Keratinocyte (primary cell): ENCODE results near the gene TP73. TPM values are rescaled to one million over a fixed set of nuclear protein-coding genes. Genes with fewer than 3 reads are reported as not detected.
A peak's percentile ranks its signal among the peaks of the same experiment; 100 is the strongest.

Experiments
- DNase-seq: peaks from one replicate; pipeline ENCODE4 v3.0.0-alpha.2; 2011; ENCODE audit warnings: low read depth, missing footprints, low spot score
- FAIRE-seq: peaks from 2 replicates; lab custom pipeline; 2011; peaks lifted over from hg19 to GRCh38; lab: Jason Lieb, UNC
- H2AFZ ChIP-seq: 2 replicates; pipeline ENCODE4 v1.6.0; 2012; ENCODE audit warnings: low read length, control low read depth, inconsistent platforms; ENCODE audit not compliant: control insufficient read depth
- H3K27ac ChIP-seq: 2 replicates; pipeline ENCODE4 v1.5.1; 2011; ENCODE audit warnings: low read length; ENCODE audit not compliant: control insufficient read depth, insufficient read depth
- H3K27me3 ChIP-seq: 3 replicates; pipeline ENCODE4 v1.6.0; 2011; ENCODE audit warnings: low read length; ENCODE audit not compliant: control insufficient read depth, insufficient read depth; ENCODE audit errors: extremely low read depth
- H3K36me3 ChIP-seq, 2 experiments: 2 replicates in 1 of 2; 3 replicates in 1 of 2; pipeline ENCODE4 v1.5.1; 2011; ENCODE audit warnings: low read length in 2 of 2, mild to moderate bottlenecking in 1 of 2; ENCODE audit not compliant: control insufficient read depth in 2 of 2, insufficient read depth in 2 of 2; ENCODE audit errors: extremely low read depth in 1 of 2
- H3K4me1 ChIP-seq: 3 replicates; pipeline ENCODE4 v1.5.1; 2011; ENCODE audit warnings: low read length; ENCODE audit not compliant: control insufficient read depth, insufficient read depth; ENCODE audit errors: extremely low read depth
- H3K4me2 ChIP-seq: 3 replicates; pipeline ENCODE4 v1.6.0; 2011; ENCODE audit warnings: low read depth, low read length; ENCODE audit not compliant: control insufficient read depth, insufficient read depth; ENCODE audit errors: extremely low read depth
- H3K4me3 ChIP-seq, 3 experiments: fragments of 200-600 bp in 1 of 3; sonication (generic) in 1 of 3; 2 replicates in 2 of 3; 3 replicates in 1 of 3; pipeline ENCODE4 v1.5.1; 2011 to 2016; ENCODE audit warnings: low read length in 3 of 3, mild to moderate bottlenecking in 3 of 3, control low read depth in 2 of 3, inconsistent platforms in 1 of 3, low read depth in 1 of 3, mixed read lengths in 1 of 3, mixed run types in 1 of 3, moderate library complexity in 1 of 3; ENCODE audit not compliant: control insufficient read depth in 2 of 3, insufficient read depth in 2 of 3; ENCODE audit errors: extremely low read depth in 1 of 3
- H3K79me2 ChIP-seq: 2 replicates; pipeline ENCODE4 v1.6.0; 2012; ENCODE audit warnings: low read length; ENCODE audit not compliant: control insufficient read depth, insufficient read depth
- H3K9ac ChIP-seq: 3 replicates; pipeline ENCODE4 v1.6.0; 2011; ENCODE audit warnings: low read length; ENCODE audit not compliant: control insufficient read depth, insufficient read depth; ENCODE audit errors: extremely low read depth
- H3K9me1 ChIP-seq: 3 replicates; pipeline ENCODE4 v1.6.0; 2011; ENCODE audit warnings: low read length; ENCODE audit not compliant: control insufficient read depth, insufficient read depth; ENCODE audit errors: extremely low read depth
- H3K9me3 ChIP-seq: 2 replicates; pipeline ENCODE4 v1.5.1; 2012; ENCODE audit warnings: low read depth, low read length; ENCODE audit not compliant: control insufficient read depth
- H4K20me1 ChIP-seq: 3 replicates; pipeline ENCODE4 v1.6.0; 2011; ENCODE audit warnings: low read length; ENCODE audit not compliant: control insufficient read depth, insufficient read depth; ENCODE audit errors: extremely low read depth
- EZH2 ChIP-seq: IDR thresholded peaks from one replicate; pipeline ENCODE4 v1.6.1; 2012; ENCODE audit warnings: inconsistent platforms, mild to moderate bottlenecking, low read length, moderate library complexity
- dilution Hi-C: fragments of 300-500 bp; cut with MboI; formaldehyde crosslinking; loops from one replicate; pipeline ENCODE4 v1.7.0; 2020; ENCODE audit warnings: low sequenced_read_pairs; ENCODE audit not compliant: extremely low pct_ligation_motif_present
- polyA plus RNA-seq, 5 experiments: library from polyadenylated mRNA; depleted of rRNA in 3 of 5; stranded (reverse) in 3 of 5; stranded (forward) in 1 of 5; unstranded in 1 of 5; fragments of >200 nt; gene quantifications; 1 replicate in 1 of 5; 2 replicates in 3 of 5; 3 replicates in 1 of 5; pipeline versions ENCODE4 v1.2.1 to v1.2.3, GENCODE V29; 2011 to 2012; ENCODE audit warnings: missing spikeins in 2 of 5, low read depth in 1 of 5, low replicate concordance in 1 of 5
- TF ChIP-seq, protein P1 (sequence below), 3 experiments: IDR thresholded peaks in 1 of 3; conservative IDR thresholded peaks in 1 of 3; optimal IDR thresholded peaks in 1 of 3; 2 replicates in 2 of 3; 3 replicates in 1 of 3; pipeline versions ENCODE3 to v1.5.1; 2011; ENCODE audit warnings: low read length in 3 of 3, mild to moderate bottlenecking in 3 of 3, moderate library complexity in 2 of 3, control low read depth in 1 of 3, inconsistent platforms in 1 of 3; ENCODE audit not compliant: insufficient read depth in 2 of 3; ENCODE audit errors: extremely low read depth in 1 of 3

TP73 gene
- polyA plus RNA-seq, 1 donor (not counting 4 experiments of a cell fraction or from before 2014, with no cell fraction given): 0.14 TPM

DNA sequence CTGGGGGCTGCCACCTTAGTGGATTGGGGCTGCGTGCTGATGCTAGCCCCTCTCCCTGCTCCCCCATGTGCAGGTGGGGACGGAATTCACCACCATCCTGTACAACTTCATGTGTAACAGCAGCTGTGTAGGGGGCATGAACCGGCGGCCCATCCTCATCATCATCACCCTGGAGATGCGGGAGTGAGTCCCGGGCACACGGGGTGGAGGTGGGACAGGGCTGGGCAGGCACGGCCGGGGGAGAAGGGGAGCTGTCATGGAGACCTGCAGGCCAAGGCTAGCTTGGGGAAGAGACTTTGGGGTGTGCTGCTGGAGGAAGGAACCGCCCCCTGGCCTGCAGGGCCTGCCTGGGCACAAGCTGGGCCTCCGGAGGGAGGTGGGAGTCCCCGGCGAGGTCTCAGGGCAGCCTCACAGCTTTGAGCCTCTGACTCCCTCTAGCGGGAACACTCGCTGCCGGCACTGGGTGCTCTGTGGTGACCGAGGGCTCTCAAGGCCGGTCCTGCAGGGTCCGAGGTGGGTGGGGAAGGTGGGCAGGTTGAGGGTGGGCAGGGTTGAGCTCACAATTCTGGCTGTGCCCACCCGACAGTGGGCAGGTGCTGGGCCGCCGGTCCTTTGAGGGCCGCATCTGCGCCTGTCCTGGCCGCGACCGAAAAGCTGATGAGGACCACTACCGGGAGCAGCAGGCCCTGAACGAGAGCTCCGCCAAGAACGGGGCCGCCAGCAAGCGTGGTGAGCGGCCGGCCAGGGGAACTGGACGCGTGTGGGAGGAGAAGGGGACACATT, 74.9 kb downstream of the TP73 start:
- DNase-seq: no peak

DNA sequence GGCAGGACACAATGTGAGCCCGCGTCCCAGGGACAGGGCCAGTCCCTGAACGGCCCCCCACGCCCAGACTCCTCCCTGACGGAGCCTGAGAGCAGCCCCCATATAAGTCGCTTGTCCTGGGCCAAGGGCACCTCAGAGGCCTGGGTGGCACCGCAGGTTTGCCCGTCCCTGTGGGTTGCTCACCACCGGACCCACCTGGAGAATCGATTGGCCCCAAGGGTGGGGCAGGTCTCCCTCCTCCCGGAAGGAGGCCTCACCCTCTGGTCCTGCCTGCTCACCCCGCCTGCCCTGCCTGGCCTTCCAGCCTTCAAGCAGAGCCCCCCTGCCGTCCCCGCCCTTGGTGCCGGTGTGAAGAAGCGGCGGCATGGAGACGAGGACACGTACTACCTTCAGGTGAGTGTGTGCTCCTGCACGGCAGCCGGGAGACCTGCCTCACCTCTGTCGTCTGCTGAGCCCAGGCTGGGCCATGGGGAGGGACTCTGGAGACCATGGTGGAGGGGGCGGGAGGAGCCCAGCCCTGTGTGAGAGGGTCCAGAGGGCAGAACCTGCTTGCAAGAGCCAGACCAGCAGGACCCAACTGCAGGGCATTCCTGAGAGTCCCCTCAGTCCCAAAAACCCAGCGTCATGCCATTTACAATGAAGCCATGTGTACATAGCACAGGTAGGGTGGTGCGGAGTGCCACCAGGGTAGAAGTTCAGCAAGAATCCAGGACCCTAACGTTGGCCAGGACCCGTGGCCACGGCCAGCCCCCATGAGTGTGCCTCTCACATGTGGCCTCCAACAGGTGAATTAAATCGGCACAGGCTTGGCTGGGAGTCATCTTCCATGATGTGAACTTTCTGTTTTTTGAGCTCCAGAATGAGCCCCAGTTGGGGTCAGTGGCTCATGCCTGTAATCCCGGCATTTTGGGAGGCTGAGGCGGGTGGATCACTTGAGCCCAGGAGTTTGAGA, 75.8 kb downstream of the TP73 start:
- Histone ChIP-seq H3K9me1 (no peaks in the 10 kb centered on the region), H3K4me2 (no peak overlapping the region), H3K27me3 (no peaks in the 10 kb centered on the region), H3K36me3 (no peaks in the 10 kb centered on the region), H3K4me3 (no peak overlapping the region), H3K9me3 (no peaks in the 10 kb centered on the region), H4K20me1 (no peaks in the 10 kb centered on the region), H3K9ac (no peak overlapping the region), H3K27ac (no peak overlapping the region), H3K79me2 (no peaks in the 10 kb centered on the region), H2AFZ (no peak overlapping the region), H3K4me1 (no peaks in the 10 kb centered on the region)
- dilution Hi-C loops: no loop called here
- TF ChIP-seq EZH2: no peak
- TF ChIP-seq, protein P1, sequence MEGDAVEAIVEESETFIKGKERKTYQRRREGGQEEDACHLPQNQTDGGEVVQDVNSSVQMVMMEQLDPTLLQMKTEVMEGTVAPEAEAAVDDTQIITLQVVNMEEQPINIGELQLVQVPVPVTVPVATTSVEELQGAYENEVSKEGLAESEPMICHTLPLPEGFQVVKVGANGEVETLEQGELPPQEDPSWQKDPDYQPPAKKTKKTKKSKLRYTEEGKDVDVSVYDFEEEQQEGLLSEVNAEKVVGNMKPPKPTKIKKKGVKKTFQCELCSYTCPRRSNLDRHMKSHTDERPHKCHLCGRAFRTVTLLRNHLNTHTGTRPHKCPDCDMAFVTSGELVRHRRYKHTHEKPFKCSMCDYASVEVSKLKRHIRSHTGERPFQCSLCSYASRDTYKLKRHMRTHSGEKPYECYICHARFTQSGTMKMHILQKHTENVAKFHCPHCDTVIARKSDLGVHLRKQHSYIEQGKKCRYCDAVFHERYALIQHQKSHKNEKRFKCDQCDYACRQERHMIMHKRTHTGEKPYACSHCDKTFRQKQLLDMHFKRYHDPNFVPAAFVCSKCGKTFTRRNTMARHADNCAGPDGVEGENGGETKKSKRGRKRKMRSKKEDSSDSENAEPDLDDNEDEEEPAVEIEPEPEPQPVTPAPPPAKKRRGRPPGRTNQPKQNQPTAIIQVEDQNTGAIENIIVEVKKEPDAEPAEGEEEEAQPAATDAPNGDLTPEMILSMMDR (optimal IDR thresholded peaks at IDR 0.05 in 1 of 3, IDR thresholded peaks at IDR 0.05 in 1 of 3, conservative IDR thresholded peaks at IDR 0.05 in 1 of 3; ENCODE audit: extremely low read depth in 1 of 3, insufficient read depth in 2 of 3, low read length in 3 of 3): no peak
- no peak for DNase-seq
- FAIRE-seq: no peak

More for the DNA sequence above, 74.9 kb downstream of the TP73 start:
- Histone ChIP-seq H3K36me3 (no peaks in the 10 kb centered on the region), H3K9me1 (no peaks in the 10 kb centered on the region), H3K9ac (no peak overlapping the region), H3K4me2 (no peak overlapping the region), H3K79me2 (no peaks in the 10 kb centered on the region), H3K27me3 (no peaks in the 10 kb centered on the region), H4K20me1 (no peaks in the 10 kb centered on the region), H3K4me3 (no peak overlapping the region), H3K9me3 (no peaks in the 10 kb centered on the region), H2AFZ (no peak overlapping the region), H3K4me1 (no peaks in the 10 kb centered on the region), H3K27ac (no peak overlapping the region)
- no peak for TF ChIP-seq EZH2
- TF ChIP-seq, protein P1 (optimal IDR thresholded peaks at IDR 0.05 in 1 of 3, IDR thresholded peaks at IDR 0.05 in 1 of 3, conservative IDR thresholded peaks at IDR 0.05 in 1 of 3; ENCODE audit: extremely low read depth in 1 of 3, insufficient read depth in 2 of 3, low read length in 3 of 3): peak in 1 of 3 experiments; percentile 33
- no peak for FAIRE-seq
- dilution Hi-C loops: no loop called here
